PFSK-1 (cell line): ENCODE measurements around the gene ADGRL4.

Experiments
- POLR2AphosphoS5 ChIP-seq: IDR thresholded peaks from 2 replicates; pipeline ENCODE4 v1.6.1; 2012; ENCODE audit warnings: low read depth, mild to moderate bottlenecking, control low read depth, low read length, moderate library complexity
- SIN3A ChIP-seq: IDR thresholded peaks from 2 replicates; pipeline ENCODE4 v1.6.1; 2012; ENCODE audit warnings: mild to moderate bottlenecking, low read length, moderate library complexity, borderline replicate concordance; ENCODE audit not compliant: insufficient read depth

DNA sequence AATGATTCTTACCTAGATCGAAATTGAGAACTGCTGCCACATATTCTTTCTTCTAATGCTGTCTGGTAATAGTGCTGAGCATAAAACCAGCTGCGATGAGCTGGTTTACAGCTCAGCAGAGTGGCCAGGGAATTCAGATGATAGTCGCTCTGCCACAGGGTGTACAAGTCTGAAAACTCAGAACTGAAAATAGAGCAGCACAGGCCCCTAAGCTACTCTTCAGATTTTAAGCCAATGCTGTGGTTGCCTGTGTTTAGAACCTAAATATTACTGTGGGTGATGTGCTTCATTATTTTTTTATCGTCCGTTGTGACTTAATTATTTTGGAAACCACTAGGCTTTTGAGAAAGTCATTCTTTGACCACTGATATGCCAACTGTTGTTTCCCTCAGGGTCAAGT, 152.0 kb downstream of the ADGRL4 start:
- TF ChIP-seq POLR2AphosphoS5 (no peak), SIN3A (no peak)
